Heart right ventricle (tissue), 16 donors: ENCODE data around the gene RIC8A. TPM values are rescaled to one million over a fixed set of nuclear protein-coding genes. Genes with fewer than 3 reads are reported as not detected.
A peak's percentile ranks its signal among the peaks of the same experiment; 100 is the strongest.
"Not testable (repeated sequence)": the region's sequence is repeated elsewhere in the genome, so short reads cannot be mapped to it uniquely, and the experiment has no call there.

Experiments
- ATAC-seq, 8 donors: fragments of 200-7000 bp; cut with Tn5 transposase; one replicate each; pipeline ENCODE4 v1.9.1; 2020; ENCODE audit warnings: mild to moderate bottlenecking in 8 of 8, moderate library complexity in 8 of 8, moderate number of reproducible peaks in 1 of 8
- DNase-seq, 2 donors: peaks; one replicate each; pipeline ENCODE4 v3.0.0-alpha.2; 2020
- H3K27ac ChIP-seq, 10 donors: fragments of 200-600 bp; sonication (generic) in 2 of 10; one replicate each; pipeline versions ENCODE4 v1.5.0 to v1.8.0; 2020 to 2022; ENCODE audit warnings: mild to moderate bottlenecking in 3 of 10
- H3K27me3 ChIP-seq, 7 donors: fragments of 200-600 bp; one replicate each; pipeline ENCODE4 v1.8.0; 2021 to 2022; ENCODE audit warnings: mild to moderate bottlenecking in 2 of 7
- H3K36me3 ChIP-seq, 9 donors: fragments of 200-600 bp; sonication (generic) in 1 of 9; one replicate each; pipeline versions ENCODE4 v1.5.0 to v1.8.0; 2020 to 2022; ENCODE audit warnings: mild to moderate bottlenecking in 2 of 9
- H3K4me1 ChIP-seq, 9 donors: fragments of 200-600 bp; sonication (generic) in 1 of 9; one replicate each; pipeline versions ENCODE4 v1.5.0 to v1.8.0; 2020 to 2022; ENCODE audit warnings: mild to moderate bottlenecking in 4 of 9
- H3K4me3 ChIP-seq, 10 donors: fragments of 200-600 bp; sonication (generic) in 2 of 10; one replicate each; pipeline versions ENCODE4 v1.5.0 to v1.8.0; 2020 to 2022; ENCODE audit warnings: mild to moderate bottlenecking in 7 of 10, moderate library complexity in 2 of 10
- H3K9me3 ChIP-seq, 11 donors: fragments of 200-600 bp in 10 of 11; sonication (generic) in 2 of 11; one replicate each; pipeline versions ENCODE4 v1.5.0 to v1.8.0; 2013 to 2022; ENCODE audit warnings: mild to moderate bottlenecking in 2 of 11, control low read depth in 1 of 11, moderate library complexity in 1 of 11
- CTCF ChIP-seq, 9 donors: fragments of 200-600 bp; sonication (generic) in 2 of 9; IDR thresholded peaks; one replicate each; pipeline versions ENCODE4 v1.5.0 to v1.8.0; 2021 to 2022; ENCODE audit warnings: antibody characterized with exemption in 9 of 9, mild to moderate bottlenecking in 5 of 9, moderate library complexity in 1 of 9
- WGBS, 2 donors: extraction: QIAGEN DNeasy Blood & Tissue Kit; methylation state at CpG; one replicate each; pipeline ENCODE4 v1.1.7; 2013; ENCODE audit warnings: inconsistent platforms in 1 of 2; 5-methylcytosine and 5-hydroxymethylcytosine counted together
- intact Hi-C, 10 donors: fragments of 100-400 bp; cut with DNase I; formaldehyde crosslinking; loops; one replicate each; pipeline versions ENCODE4 v1.11.1 to v1.14.2; 2022
- polyA plus RNA-seq, 2 donors: library from polyadenylated mRNA; stranded (reverse); fragments of 200-250 nt; gene quantifications; one replicate each; pipeline ENCODE4 v1.2.3, GENCODE V29; 2013
- total RNA-seq, 10 donors: library from RNA; stranded (reverse); fragmentation: NEBNext Ultra II Directional in 3 of 10; extraction: Animal tissue kit (Norgen Biotek cat#: 25700) in 3 of 10; gene quantifications; one replicate each; pipeline versions ENCODE4 v1.2.1 to v1.2.4, GENCODE V29; 2021 to 2023
- donor health status: Arrhythmogenic right ventricular cardiomyopathy.
- donor health status: ischemic (EF 13 %, LVEDD 7.1; RV severe dilation, severe dysfunction).
- donor health status: healthy with polysubstance abuse.
- donor health status: DM: no; HTN: yes; CAD: no.
- donor health status: DM: no; HTN: no; CAD: no.
- donor health status: ischemic (EF 25% LVEDD 6.9; RV normal size, moderate dysfunction).
- donor health status: ischemic (EF 25% LVEDD 5.7; RV mildly dilated, moderate dysfunction).
- donor health status: healthy.
- donor health status: DM: yes; HTN: yes; CAD: no.
- donor health status: Ischemic cardiomyopathy.
- donor health status: ischemic (EF 35%, LVEDD 5.7; RV mildly dilated, moderate dysfunction).
- donor health status: nonischemic (EF 11% LVEDD 7.7; RV severe dilation, severe dysfunction).
- donor health status: DM: yes; HTN: yes; CAD: no.
- donor health status: PGD.
- donor health status: ischemic (EF 29% LVEDD 5.4; RV normal size, mild dysfunction).
- donor health status: nonischemic (EF 23%, LVEDD 6.1; RV moderate dilation, normal function).

RIC8A gene
- total and polyA plus RNA-seq, 12 donors: 38.4 to 82.1 (median 59.5) TPM

GRCh38 chr11:215581-216037 is 8.1 kb downstream of the RIC8A start:
- Histone ChIP-seq H3K27me3 (no peaks in the 10 kb centered on the region), H3K4me3 (no peak overlapping the region), H3K36me3 (peaks cover 0 to 84% (median 55%) of the 10 kb centered on the region in 9 donors), H3K4me1 (peaks cover 0 to 15% (median 7%) of the 10 kb centered on the region in 9 donors), H3K9me3 (no peaks in the 10 kb centered on the region), H3K27ac (no peak overlapping the region)
- intact Hi-C loops: loop anchor here in 1 of 10 donors (10.0 kb wide), 1 partner anchor 289 kb away; the partner anchor contains the start of gene RNH1
- 81 to 83% methylated on average over 4 of the region's 4 CpGs for WGBS, 2 donors
- ATAC-seq (no peak), DNase-seq (no peak)
- TF ChIP-seq CTCF (IDR thresholded peaks at IDR 0.05): no peak

GRCh38 chr11:216081-216974 is 8.8 kb downstream of the RIC8A start:
- H3K4me1 ChIP-seq: peaks cover 0 to 14% (median 0%) of the 10 kb centered on the region in 9 donors
- no peaks in the 10 kb centered on the region for H3K9me3 ChIP-seq
- no peak for DNase-seq
- H3K27ac ChIP-seq: peak overlapping the region in 1 of 10 donors; percentile 15
- no peak for TF ChIP-seq CTCF (IDR thresholded peaks at IDR 0.05)
- H3K36me3 ChIP-seq: peaks cover 0 to 82% (median 49%) of the 10 kb centered on the region in 9 donors
- ATAC-seq: no peak
- H3K4me3 ChIP-seq: no peak overlapping the region
- 88 to 92% methylated on average over 11 of the region's 11 CpGs for WGBS, 2 donors
- H3K27me3 ChIP-seq: no peaks in the 10 kb centered on the region
- intact Hi-C loops: loop anchor here in 1 of 10 donors (10.0 kb wide), 1 partner anchor 288 kb away; the partner anchor contains the start of gene RNH1

GRCh38 chr11:217704-218103 is 10.2 kb downstream of the RIC8A start:
- intact Hi-C loops: loop anchor here in 1 of 10 donors (10.0 kb wide), 1 partner anchor 287 kb away; the partner anchor contains the start of gene RNH1
- 90 to 93% methylated on average over 3 of the region's 3 CpGs for WGBS, 2 donors
- no peak overlapping the region for H3K27ac ChIP-seq
- DNase-seq (no peak), ATAC-seq (no peak)
- no peak for TF ChIP-seq CTCF (IDR thresholded peaks at IDR 0.05)
- peaks cover 0 to 20% (median 0%) of the 10 kb centered on the region in 9 donors for H3K4me1 ChIP-seq
- no peaks in the 10 kb centered on the region for H3K27me3 ChIP-seq
- H3K4me3 ChIP-seq: no peak overlapping the region
- no peaks in the 10 kb centered on the region for H3K9me3 ChIP-seq
- H3K36me3 ChIP-seq: peaks cover 0 to 80% (median 35%) of the 10 kb centered on the region in 9 donors

- peaks cover 0 to 27% (median 0%) of the 10 kb centered on the region in 9 donors for H3K4me1 ChIP-seq
- TF ChIP-seq CTCF (IDR thresholded peaks at IDR 0.05): no peak
- intact Hi-C loops: loop anchor here in 1 of 10 donors (10.0 kb wide), 1 partner anchor 286 kb away; the partner anchor contains the start of gene RNH1
- no peak overlapping the region for H3K4me3 ChIP-seq
- no peaks in the 10 kb centered on the region for H3K27me3 ChIP-seq
- 92% methylated on average over 29 of the region's 29 CpGs for WGBS, 2 donors
- DNase-seq (no peak), ATAC-seq (no peak)
- peaks cover 0 to 72% (median 26%) of the 10 kb centered on the region in 9 donors for H3K36me3 ChIP-seq
- H3K27ac ChIP-seq: no peak overlapping the region
- H3K9me3 ChIP-seq: no peaks in the 10 kb centered on the region
These were observed 11.5 kb downstream of the RIC8A start for GRCh38 chr11:218815-219593.

- DNase-seq, H3K4me3 ChIP-seq, intact Hi-C loops, H3K9me3 ChIP-seq, H3K27me3 ChIP-seq, ATAC-seq: not testable (repeated sequence)
- H3K4me1 ChIP-seq: peaks cover 0 to 35% (median 0%) of the 10 kb centered on the region in 9 donors
- WGBS, 2 donors: 66 to 69% methylated on average over 2 to 3 of the region's 3 CpGs
- peak overlapping the region in 1 of 10 donors; percentile 60 for H3K27ac ChIP-seq
- H3K36me3 ChIP-seq: peaks cover 0 to 59% (median 12%) of the 10 kb centered on the region in 9 donors
These were observed 13.2 kb downstream of the RIC8A start for GRCh38 chr11:220641-221215.
